SK-N-SH treated with all-trans-retinoic acid at 6 μM for 48 hours (cell line): ENCODE measurements around the gene NAA20.

ENCODE experiments used
- ATAC-seq: fragments of 200-7000 bp; cut with Tn5 transposase; 3 replicates; pipeline ENCODE4 v1.9.1; 2020; ENCODE audit warnings: mild to moderate bottlenecking, moderate library complexity
- ARNTL ChIP-seq: fragments of 450-650 bp; formaldehyde crosslinking; IDR thresholded peaks from 2 replicates; pipeline ENCODE4 v1.5.0; 2020; ENCODE audit warnings: low read depth, mild to moderate bottlenecking, moderate library complexity, borderline replicate concordance
- BACH2 ChIP-seq: fragments of 250-450 bp; sonication (Bioruptor Pico); IDR thresholded peaks from 2 replicates; pipeline ENCODE4 v1.9.0; 2021; ENCODE audit warnings: mild to moderate bottlenecking, borderline replicate concordance
- CSDC2 ChIP-seq: fragments of 250-450 bp; sonication (Bioruptor Pico); IDR thresholded peaks from 2 replicates; pipeline ENCODE4 v1.5.0; 2020; ENCODE audit warnings: mild to moderate bottlenecking, moderate library complexity
- ESRRG ChIP-seq: fragments of 250-450 bp; sonication (Bioruptor Pico); IDR thresholded peaks from 2 replicates; pipeline ENCODE4 v1.6.1; 2021; ENCODE audit warnings: mild to moderate bottlenecking
- GLIS3 ChIP-seq: fragments of 250-450 bp; sonication (Bioruptor Pico); IDR thresholded peaks from 2 replicates; pipeline ENCODE4 v1.5.0; 2020; ENCODE audit warnings: mild to moderate bottlenecking, moderate library complexity
- OSR1 ChIP-seq: fragments of 250-450 bp; sonication (Bioruptor Pico); IDR thresholded peaks from 2 replicates; pipeline ENCODE4 v1.8.0; 2022; ENCODE audit warnings: moderate library complexity, mild to moderate bottlenecking, inconsistent platforms
- PPARA ChIP-seq: fragments of 250-450 bp; sonication (Bioruptor Pico); IDR thresholded peaks from 2 replicates; pipeline ENCODE4 v1.5.0; 2020; ENCODE audit warnings: mild to moderate bottlenecking, borderline replicate concordance
- RARB ChIP-seq: fragments of 250-450 bp; sonication (Bioruptor Pico); IDR thresholded peaks from 2 replicates; pipeline ENCODE4 v1.8.0; 2021; ENCODE audit warnings: mild to moderate bottlenecking, moderate library complexity
- SNAI2 ChIP-seq: fragments of 250-450 bp; sonication (Bioruptor Pico); IDR thresholded peaks from 2 replicates; pipeline ENCODE4 v1.5.0; 2020; ENCODE audit warnings: mild to moderate bottlenecking, moderate library complexity
- TCF4 ChIP-seq: fragments of 250-450 bp; sonication (Bioruptor Pico); IDR thresholded peaks from 2 replicates; pipeline ENCODE4 v1.8.0; 2021; ENCODE audit warnings: mild to moderate bottlenecking, moderate library complexity, borderline replicate concordance
- TOX ChIP-seq: fragments of 250-450 bp; sonication (Bioruptor Pico); IDR thresholded peaks from 2 replicates; pipeline ENCODE4 v1.8.0; 2021; ENCODE audit warnings: mild to moderate bottlenecking, moderate library complexity, borderline replicate concordance
- ZC3H10 ChIP-seq: fragments of 250-450 bp; sonication (Bioruptor Pico); IDR thresholded peaks from 2 replicates; pipeline ENCODE4 v1.5.1; 2021; ENCODE audit warnings: mild to moderate bottlenecking, moderate library complexity
- ZFP3 ChIP-seq: fragments of 250-450 bp; sonication (Bioruptor Pico); IDR thresholded peaks from 2 replicates; pipeline ENCODE4 v1.5.0; 2020; ENCODE audit warnings: mild to moderate bottlenecking, moderate library complexity
- ZFP30 ChIP-seq: fragments of 450-650 bp; formaldehyde crosslinking; IDR thresholded peaks from 2 replicates; pipeline ENCODE4 v1.5.0; 2022; ENCODE audit warnings: mild to moderate bottlenecking, moderate library complexity
- ZNF565 ChIP-seq: fragments of 450-650 bp; formaldehyde crosslinking; conservative IDR thresholded peaks from 2 replicates; pipeline ENCODE4 v1.5.0; 2020; ENCODE audit warnings: low read depth, mild to moderate bottlenecking, moderate library complexity
- ZNF70 ChIP-seq: fragments of 450-650 bp; formaldehyde crosslinking; IDR thresholded peaks from 2 replicates; pipeline ENCODE4 v1.5.0; 2020; ENCODE audit warnings: mild to moderate bottlenecking, moderate library complexity
- ZNF8 ChIP-seq: fragments of 450-650 bp; formaldehyde crosslinking; IDR thresholded peaks from 2 replicates; pipeline ENCODE4 v1.5.0; 2020; ENCODE audit warnings: mild to moderate bottlenecking, moderate library complexity
- TF ChIP-seq, protein P1 (sequence below): fragments of 250-450 bp; sonication (Bioruptor Pico); IDR thresholded peaks from 2 replicates; pipeline ENCODE4 v1.5.1; 2021; ENCODE audit warnings: mild to moderate bottlenecking, moderate library complexity
- TF ChIP-seq, protein P2 (sequence below): fragments of 250-450 bp; sonication (Bioruptor Pico); IDR thresholded peaks from 2 replicates; pipeline ENCODE4 v1.8.0; 2020; ENCODE audit warnings: mild to moderate bottlenecking, moderate library complexity, borderline replicate concordance
- TF ChIP-seq, protein P3 (sequence below): fragments of 250-450 bp; sonication (Bioruptor Pico); IDR thresholded peaks from 2 replicates; pipeline ENCODE4 v1.8.0; 2021; ENCODE audit warnings: low read depth, mild to moderate bottlenecking, moderate library complexity, borderline replicate concordance
- TF ChIP-seq, protein P4 (sequence below): fragments of 250-450 bp; sonication (Bioruptor Pico); IDR thresholded peaks from 2 replicates; pipeline ENCODE4 v1.5.1; 2020; ENCODE audit warnings: low read depth, mild to moderate bottlenecking, moderate library complexity
- TF ChIP-seq, protein P5 (sequence below): fragments of 250-450 bp; sonication (Bioruptor Pico); IDR thresholded peaks from 2 replicates; pipeline ENCODE4 v1.5.0; 2020; ENCODE audit warnings: mild to moderate bottlenecking, moderate library complexity

NAA20 gene

DNA sequence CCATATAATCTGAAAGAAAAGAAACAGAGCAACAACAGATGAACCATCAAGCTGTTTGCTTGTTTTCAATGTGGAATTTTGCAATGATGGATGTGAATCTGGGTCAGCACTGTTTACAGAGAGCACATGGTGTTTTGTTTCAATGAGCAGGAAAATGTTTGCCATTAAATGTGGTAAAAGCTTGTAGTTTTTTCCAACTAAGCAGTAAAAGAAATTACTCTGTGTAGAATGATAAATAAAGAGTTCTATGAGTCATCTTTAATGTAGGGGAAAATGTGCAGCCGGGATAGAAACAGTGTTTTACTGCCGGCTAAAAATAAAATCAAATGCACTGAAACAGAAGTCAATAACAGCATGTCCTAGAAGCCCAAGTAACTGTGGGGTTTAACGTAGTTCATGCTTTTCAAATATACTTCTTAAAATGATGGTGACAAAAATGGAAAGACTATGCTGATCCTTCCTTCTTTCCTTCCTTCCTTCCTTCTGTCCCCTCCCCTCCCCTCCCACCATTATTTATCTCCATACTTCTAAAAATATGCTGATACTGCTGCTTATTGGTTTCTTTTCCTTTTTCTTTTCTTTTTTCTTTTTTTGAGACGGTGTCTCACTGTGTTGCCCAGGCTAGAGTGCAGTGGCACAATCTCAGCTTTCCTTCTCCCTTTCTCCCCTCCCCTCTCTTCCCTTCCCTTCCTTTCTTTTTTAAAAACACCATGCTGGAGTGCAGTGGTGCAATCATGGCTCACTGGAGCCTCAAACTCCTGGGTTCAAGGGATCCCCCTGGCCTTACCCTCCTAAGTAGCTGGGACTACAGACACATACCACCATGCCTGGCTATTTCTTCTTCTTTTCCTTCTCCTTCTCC is 6.3 kb upstream of the NAA20 start:
- TF ChIP-seq TOX (CRISPR knock-in tag) (no peak), RARB (CRISPR knock-in tag) (no peak), ZNF565 (CRISPR knock-in tag) (no peak), ZFP3 (CRISPR knock-in tag) (no peak), SNAI2 (CRISPR knock-in tag) (no peak), ESRRG (no peak), CSDC2 (no peak), ARNTL (no peak), PPARA (CRISPR knock-in tag) (no peak), BACH2 (CRISPR knock-in tag) (no peak), ZNF70 (CRISPR knock-in tag) (no peak), ZNF8 (CRISPR knock-in tag) (no peak), TCF4 (no peak), ZC3H10 (CRISPR knock-in tag) (no peak), ZFP30 (no peak), OSR1 (CRISPR knock-in tag) (no peak)
- TF ChIP-seq, protein P1, sequence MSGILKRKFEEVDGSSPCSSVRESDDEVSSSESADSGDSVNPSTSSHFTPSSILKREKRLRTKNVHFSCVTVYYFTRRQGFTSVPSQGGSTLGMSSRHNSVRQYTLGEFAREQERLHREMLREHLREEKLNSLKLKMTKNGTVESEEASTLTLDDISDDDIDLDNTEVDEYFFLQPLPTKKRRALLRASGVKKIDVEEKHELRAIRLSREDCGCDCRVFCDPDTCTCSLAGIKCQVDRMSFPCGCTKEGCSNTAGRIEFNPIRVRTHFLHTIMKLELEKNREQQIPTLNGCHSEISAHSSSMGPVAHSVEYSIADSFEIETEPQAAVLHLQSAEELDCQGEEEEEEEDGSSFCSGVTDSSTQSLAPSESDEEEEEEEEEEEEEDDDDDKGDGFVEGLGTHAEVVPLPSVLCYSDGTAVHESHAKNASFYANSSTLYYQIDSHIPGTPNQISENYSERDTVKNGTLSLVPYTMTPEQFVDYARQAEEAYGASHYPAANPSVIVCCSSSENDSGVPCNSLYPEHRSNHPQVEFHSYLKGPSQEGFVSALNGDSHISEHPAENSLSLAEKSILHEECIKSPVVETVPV (CRISPR knock-in tag): no peak
- TF ChIP-seq, protein P2, sequence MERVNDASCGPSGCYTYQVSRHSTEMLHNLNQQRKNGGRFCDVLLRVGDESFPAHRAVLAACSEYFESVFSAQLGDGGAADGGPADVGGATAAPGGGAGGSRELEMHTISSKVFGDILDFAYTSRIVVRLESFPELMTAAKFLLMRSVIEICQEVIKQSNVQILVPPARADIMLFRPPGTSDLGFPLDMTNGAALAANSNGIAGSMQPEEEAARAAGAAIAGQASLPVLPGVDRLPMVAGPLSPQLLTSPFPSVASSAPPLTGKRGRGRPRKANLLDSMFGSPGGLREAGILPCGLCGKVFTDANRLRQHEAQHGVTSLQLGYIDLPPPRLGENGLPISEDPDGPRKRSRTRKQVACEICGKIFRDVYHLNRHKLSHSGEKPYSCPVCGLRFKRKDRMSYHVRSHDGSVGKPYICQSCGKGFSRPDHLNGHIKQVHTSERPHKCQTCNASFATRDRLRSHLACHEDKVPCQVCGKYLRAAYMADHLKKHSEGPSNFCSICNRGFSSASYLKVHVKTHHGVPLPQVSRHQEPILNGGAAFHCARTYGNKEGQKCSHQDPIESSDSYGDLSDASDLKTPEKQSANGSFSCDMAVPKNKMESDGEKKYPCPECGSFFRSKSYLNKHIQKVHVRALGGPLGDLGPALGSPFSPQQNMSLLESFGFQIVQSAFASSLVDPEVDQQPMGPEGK (CRISPR knock-in tag): no peak
- TF ChIP-seq, protein P3, sequence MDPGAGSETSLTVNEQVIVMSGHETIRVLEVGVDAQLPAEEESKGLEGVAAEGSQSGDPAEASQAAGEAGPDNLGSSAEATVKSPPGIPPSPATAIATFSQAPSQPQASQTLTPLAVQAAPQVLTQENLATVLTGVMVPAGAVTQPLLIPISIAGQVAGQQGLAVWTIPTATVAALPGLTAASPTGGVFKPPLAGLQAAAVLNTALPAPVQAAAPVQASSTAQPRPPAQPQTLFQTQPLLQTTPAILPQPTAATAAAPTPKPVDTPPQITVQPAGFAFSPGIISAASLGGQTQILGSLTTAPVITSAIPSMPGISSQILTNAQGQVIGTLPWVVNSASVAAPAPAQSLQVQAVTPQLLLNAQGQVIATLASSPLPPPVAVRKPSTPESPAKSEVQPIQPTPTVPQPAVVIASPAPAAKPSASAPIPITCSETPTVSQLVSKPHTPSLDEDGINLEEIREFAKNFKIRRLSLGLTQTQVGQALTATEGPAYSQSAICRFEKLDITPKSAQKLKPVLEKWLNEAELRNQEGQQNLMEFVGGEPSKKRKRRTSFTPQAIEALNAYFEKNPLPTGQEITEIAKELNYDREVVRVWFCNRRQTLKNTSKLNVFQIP (CRISPR knock-in tag): no peak
- TF ChIP-seq, protein P4, sequence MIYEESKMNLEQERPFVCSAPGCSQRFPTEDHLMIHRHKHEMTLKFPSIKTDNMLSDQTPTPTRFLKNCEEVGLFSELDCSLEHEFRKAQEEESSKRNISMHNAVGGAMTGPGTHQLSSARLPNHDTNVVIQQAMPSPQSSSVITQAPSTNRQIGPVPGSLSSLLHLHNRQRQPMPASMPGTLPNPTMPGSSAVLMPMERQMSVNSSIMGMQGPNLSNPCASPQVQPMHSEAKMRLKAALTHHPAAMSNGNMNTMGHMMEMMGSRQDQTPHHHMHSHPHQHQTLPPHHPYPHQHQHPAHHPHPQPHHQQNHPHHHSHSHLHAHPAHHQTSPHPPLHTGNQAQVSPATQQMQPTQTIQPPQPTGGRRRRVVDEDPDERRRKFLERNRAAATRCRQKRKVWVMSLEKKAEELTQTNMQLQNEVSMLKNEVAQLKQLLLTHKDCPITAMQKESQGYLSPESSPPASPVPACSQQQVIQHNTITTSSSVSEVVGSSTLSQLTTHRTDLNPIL (CRISPR knock-in tag): no peak
- peak; percentile 85 for ATAC-seq

DNA sequence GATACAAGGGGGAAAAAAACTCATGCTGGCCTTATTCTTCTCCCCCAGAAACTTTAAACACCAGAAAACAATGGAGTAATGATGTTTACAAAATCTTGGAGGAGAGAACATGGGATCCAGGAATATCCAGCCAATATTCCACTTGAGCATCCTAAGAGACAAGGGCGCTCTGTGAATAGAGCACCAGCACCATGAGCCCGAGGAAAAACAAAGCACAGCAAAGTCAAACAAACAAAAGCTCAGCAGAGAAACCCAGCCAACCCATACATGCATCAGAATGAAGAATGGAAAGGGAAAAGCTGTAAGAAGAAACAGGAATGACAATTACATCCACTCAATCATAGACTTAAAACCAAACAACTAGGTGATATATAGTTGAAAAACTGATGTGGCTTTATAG is 4.6 kb upstream of the NAA20 start:
- TF ChIP-seq, protein P4 (CRISPR knock-in tag): no peak
- TF ChIP-seq, protein P5, sequence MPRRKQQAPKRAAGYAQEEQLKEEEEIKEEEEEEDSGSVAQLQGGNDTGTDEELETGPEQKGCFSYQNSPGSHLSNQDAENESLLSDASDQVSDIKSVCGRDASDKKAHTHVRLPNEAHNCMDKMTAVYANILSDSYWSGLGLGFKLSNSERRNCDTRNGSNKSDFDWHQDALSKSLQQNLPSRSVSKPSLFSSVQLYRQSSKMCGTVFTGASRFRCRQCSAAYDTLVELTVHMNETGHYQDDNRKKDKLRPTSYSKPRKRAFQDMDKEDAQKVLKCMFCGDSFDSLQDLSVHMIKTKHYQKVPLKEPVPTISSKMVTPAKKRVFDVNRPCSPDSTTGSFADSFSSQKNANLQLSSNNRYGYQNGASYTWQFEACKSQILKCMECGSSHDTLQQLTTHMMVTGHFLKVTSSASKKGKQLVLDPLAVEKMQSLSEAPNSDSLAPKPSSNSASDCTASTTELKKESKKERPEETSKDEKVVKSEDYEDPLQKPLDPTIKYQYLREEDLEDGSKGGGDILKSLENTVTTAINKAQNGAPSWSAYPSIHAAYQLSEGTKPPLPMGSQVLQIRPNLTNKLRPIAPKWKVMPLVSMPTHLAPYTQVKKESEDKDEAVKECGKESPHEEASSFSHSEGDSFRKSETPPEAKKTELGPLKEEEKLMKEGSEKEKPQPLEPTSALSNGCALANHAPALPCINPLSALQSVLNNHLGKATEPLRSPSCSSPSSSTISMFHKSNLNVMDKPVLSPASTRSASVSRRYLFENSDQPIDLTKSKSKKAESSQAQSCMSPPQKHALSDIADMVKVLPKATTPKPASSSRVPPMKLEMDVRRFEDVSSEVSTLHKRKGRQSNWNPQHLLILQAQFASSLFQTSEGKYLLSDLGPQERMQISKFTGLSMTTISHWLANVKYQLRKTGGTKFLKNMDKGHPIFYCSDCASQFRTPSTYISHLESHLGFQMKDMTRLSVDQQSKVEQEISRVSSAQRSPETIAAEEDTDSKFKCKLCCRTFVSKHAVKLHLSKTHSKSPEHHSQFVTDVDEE (CRISPR knock-in tag): no peak
- TF ChIP-seq ZNF70 (CRISPR knock-in tag): no peak
- TF ChIP-seq OSR1 (CRISPR knock-in tag): no peak
- TF ChIP-seq TOX (CRISPR knock-in tag): no peak
- no peak for TF ChIP-seq BACH2 (CRISPR knock-in tag)
- TF ChIP-seq ZFP3 (CRISPR knock-in tag): no peak
- no peak for TF ChIP-seq PPARA (CRISPR knock-in tag)
- no peak for TF ChIP-seq TCF4
- TF ChIP-seq ZC3H10 (CRISPR knock-in tag): no peak
- TF ChIP-seq GLIS3: no peak
- TF ChIP-seq, all 23 proteins: peak for 0
- no peak for ATAC-seq
